ENCODE results near the gene CNGA1. TPM values are rescaled to one million over a fixed set of nuclear protein-coding genes. Genes with fewer than 3 reads are reported as not detected.

The CNGA1 gene
- total and polyA plus RNA-seq, 10 donors = 0.39 to 13.2 (median 3.5) TPM

- H3K36me3 ChIP-seq = peaks cover 0 to 7% (median 3%) of the 10 kb centered on the region in 6 donors
- H3K4me1 ChIP-seq = peaks cover 11 to 45% (median 32%) of the 10 kb centered on the region in 6 donors
- peaks cover 0 to 15% (median 4%) of the 10 kb centered on the region in 8 donors for H3K9me3 ChIP-seq
- TF ChIP-seq CTCF (IDR thresholded peaks at IDR 0.05 in 8 of 11, conservative IDR thresholded peaks at IDR 0.05 in 3 of 11) (no peak), POLR2A (IDR thresholded peaks at IDR 0.05) (no peak), POLR2AphosphoS5 (IDR thresholded peaks at IDR 0.05) (no peak)
- peak overlapping the region in 5 of 8 donors; percentile 73 to 96 (median 93) for H3K4me3 ChIP-seq
- peak overlapping the region in 2 of 8 donors; percentile 85 to 93 for H3K27ac ChIP-seq
- no peak for DNase-seq
- intact Hi-C loops (cut with DNase I; ENCODE audit: low total_unique reads) = no loop called here
- WGBS, 5 donors = 14 to 27% (median 24%) methylated on average over 3 of the region's 3 CpGs
- H3K27me3 ChIP-seq (replicated peaks in 1 of 7) = no peaks in the 10 kb centered on the region
Observed at GRCh38 chr4:47915378-47915777, 101.1 kb downstream of the CNGA1 start.

- 1 to 4% (median 2%) methylated on average over 6 of the region's 6 CpGs for WGBS, 5 donors
- intact Hi-C loops (cut with DNase I; ENCODE audit: low total_unique reads) = no loop called here
Observed at GRCh38 chr4:47914926-47915237, 101.6 kb downstream of the CNGA1 start.

GRCh38 chr4:47914220-47914925 lies 102.1 kb downstream of the CNGA1 start, which contains the start of gene NFXL1:
Gene NFXL1, minus strand, starts transcription at chr4:47914583. Its CDS starts 380 bp downstream, at chr4:47914203.
- Histone ChIP-seq H3K27me3 (replicated peaks in 1 of 7) (no peaks in the 10 kb centered on the region), H3K9me3 (peaks cover 0 to 15% (median 4%) of the 10 kb centered on the region in 8 donors), H3K36me3 (peaks cover 0 to 17% (median 8%) of the 10 kb centered on the region in 6 donors), H3K4me1 (peaks cover 11 to 46% (median 32%) of the 10 kb centered on the region in 6 donors), H3K4me3 (peak within 1 kb of the TSS; percentile 73 to 97 (median 94)), H3K27ac (peak within 1 kb of the TSS; percentile 72 to 93 (median 82))
- TF ChIP-seq POLR2A (IDR thresholded peaks at IDR 0.05) (peak in 2 of 3 donors; percentile 5 to 87), POLR2AphosphoS5 (IDR thresholded peaks at IDR 0.05) (peak; percentile 93 to 97 (median 96)), CTCF (IDR thresholded peaks at IDR 0.05 in 8 of 11, conservative IDR thresholded peaks at IDR 0.05 in 3 of 11) (no peak)
- intact Hi-C loops (cut with DNase I; ENCODE audit: low total_unique reads) = no loop called here
- DNase-seq = peak; percentile 99
- 0 to 1% (median 0%) methylated on average over 51 to 55 of the region's 55 CpGs for WGBS, 5 donors

More at GRCh38 chr4:47914926-47915237, 101.6 kb downstream of the CNGA1 start:
- Histone ChIP-seq H3K4me3 (peak overlapping the region; percentile 73 to 97 (median 94)), H3K4me1 (peaks cover 11 to 46% (median 32%) of the 10 kb centered on the region in 6 donors), H3K27me3 (replicated peaks in 1 of 7) (no peaks in the 10 kb centered on the region), H3K36me3 (peaks cover 0 to 12% (median 8%) of the 10 kb centered on the region in 6 donors), H3K27ac (peak overlapping the region in 7 of 8 donors; percentile 78 to 93 (median 83)), H3K9me3 (peaks cover 0 to 15% (median 4%) of the 10 kb centered on the region in 8 donors)
- DNase-seq = no peak
- TF ChIP-seq CTCF (IDR thresholded peaks at IDR 0.05 in 8 of 11, conservative IDR thresholded peaks at IDR 0.05 in 3 of 11) = no peak
- no peak for TF ChIP-seq POLR2AphosphoS5 (IDR thresholded peaks at IDR 0.05)
- TF ChIP-seq POLR2A (IDR thresholded peaks at IDR 0.05) = no peak

- DNase-seq = peak; percentile 93
- TF ChIP-seq POLR2AphosphoS5 (IDR thresholded peaks at IDR 0.05) (no peak), CTCF (IDR thresholded peaks at IDR 0.05 in 8 of 11, conservative IDR thresholded peaks at IDR 0.05 in 3 of 11) (no peak), POLR2A (IDR thresholded peaks at IDR 0.05) (no peak)
- intact Hi-C loops (cut with DNase I; ENCODE audit: low total_unique reads) = no loop called here
Observed at GRCh38 chr4:47913861-47914219, 102.6 kb downstream of the CNGA1 start.

More at GRCh38 chr4:47913861-47914219, 102.6 kb downstream of the CNGA1 start:
- Histone ChIP-seq H3K27ac (peak overlapping the region; percentile 72 to 93 (median 82)), H3K4me1 (peaks cover 11 to 46% (median 32%) of the 10 kb centered on the region in 6 donors), H3K27me3 (replicated peaks in 1 of 7) (no peaks in the 10 kb centered on the region), H3K36me3 (peaks cover 0 to 22% (median 8%) of the 10 kb centered on the region in 6 donors), H3K4me3 (peak overlapping the region; percentile 73 to 97 (median 94)), H3K9me3 (peaks cover 0 to 15% (median 4%) of the 10 kb centered on the region in 8 donors)
- WGBS, 5 donors = 0 to 1% (median 0%) methylated on average over 26 to 29 of the region's 29 CpGs

All from spleen (tissue), 11 donors.